Muscle of arm (tissue), 12 donors: ENCODE data around the gene CTSF. TPM values are rescaled to one million over a fixed set of nuclear protein-coding genes. Genes with fewer than 3 reads are reported as not detected.
"Not testable (repeated sequence)": the region's sequence is repeated elsewhere in the genome, so short reads cannot be mapped to it uniquely, and the experiment has no call there.

ENCODE experiments used
- DNase-seq: peaks from one replicate; pipeline ENCODE4 v3.0.0-alpha.2; 2013
- polyA plus RNA-seq, 12 donors: library from polyadenylated mRNA; unstranded; fragments of 120-200 nt; gene quantifications; one replicate each; pipeline ENCODE4 v1.2.1, GENCODE V29; 2013; ENCODE audit not compliant: insufficient read length in 12 of 12

CTSF gene
- polyA plus RNA-seq, 12 donors, result 23.6 to 41.0 (median 29.6) TPM; not detected in 1

GRCh38 chr11:66541892-66542291, 26.5 kb downstream of the CTSF start:
- no peak for DNase-seq

GRCh38 chr11:66540598-66540997, 27.8 kb downstream of the CTSF start:
- DNase-seq, result not testable (repeated sequence)

- no peak for DNase-seq
These were observed 28.6 kb downstream of the CTSF start for GRCh38 chr11:66539870-66540213.

DNA sequence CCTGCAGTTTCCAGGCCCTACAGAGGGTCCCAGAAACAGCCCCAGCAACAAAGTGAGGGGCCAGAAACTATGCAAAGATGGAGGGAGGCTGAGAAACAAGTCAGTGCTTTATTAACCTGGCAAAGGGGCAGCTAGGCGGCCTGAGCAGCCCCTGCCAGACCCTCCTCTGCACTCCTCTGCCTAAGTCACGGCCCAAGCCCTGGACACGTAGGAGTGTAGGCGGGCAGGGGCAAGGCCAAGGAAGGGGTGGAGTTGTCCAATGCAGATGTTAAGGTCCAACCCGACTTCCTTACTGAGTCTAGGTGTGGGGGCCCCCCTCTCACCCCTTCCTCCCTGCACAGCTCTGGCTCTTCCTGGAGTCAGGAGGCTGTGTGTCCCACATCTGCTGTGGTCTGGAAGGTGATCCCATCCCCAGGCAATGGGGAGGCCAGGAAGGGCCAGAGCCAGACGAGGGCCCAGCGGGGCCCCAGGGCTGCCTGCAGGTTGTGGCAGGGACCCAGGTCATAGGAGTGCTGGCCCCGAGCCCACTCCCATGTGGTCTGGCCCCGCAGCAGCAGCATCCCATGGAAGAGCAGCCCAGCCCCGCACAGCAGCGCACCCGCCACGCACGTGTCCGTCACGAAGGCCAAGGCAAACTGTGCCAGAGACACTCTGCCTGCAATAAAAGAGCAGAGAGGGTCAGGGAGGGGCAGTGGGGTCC, 29.1 kb downstream of the CTSF start:
- DNase-seq, result no peak

- DNase-seq, result no peak
These were observed 35.6 kb downstream of the CTSF start for GRCh38 chr11:66532784-66533183.

GRCh38 chr11:66531841-66532240, 36.6 kb downstream of the CTSF start:
- DNase-seq, result no peak

GRCh38 chr11:66530927-66531709, 37.3 kb downstream of the CTSF start:
- no peak for DNase-seq

GRCh38 chr11:66529655-66530054, 38.8 kb downstream of the CTSF start:
- no peak for DNase-seq

- DNase-seq, result no peak
These were observed 39.3 kb downstream of the CTSF start for GRCh38 chr11:66529069-66529468.

DNA sequence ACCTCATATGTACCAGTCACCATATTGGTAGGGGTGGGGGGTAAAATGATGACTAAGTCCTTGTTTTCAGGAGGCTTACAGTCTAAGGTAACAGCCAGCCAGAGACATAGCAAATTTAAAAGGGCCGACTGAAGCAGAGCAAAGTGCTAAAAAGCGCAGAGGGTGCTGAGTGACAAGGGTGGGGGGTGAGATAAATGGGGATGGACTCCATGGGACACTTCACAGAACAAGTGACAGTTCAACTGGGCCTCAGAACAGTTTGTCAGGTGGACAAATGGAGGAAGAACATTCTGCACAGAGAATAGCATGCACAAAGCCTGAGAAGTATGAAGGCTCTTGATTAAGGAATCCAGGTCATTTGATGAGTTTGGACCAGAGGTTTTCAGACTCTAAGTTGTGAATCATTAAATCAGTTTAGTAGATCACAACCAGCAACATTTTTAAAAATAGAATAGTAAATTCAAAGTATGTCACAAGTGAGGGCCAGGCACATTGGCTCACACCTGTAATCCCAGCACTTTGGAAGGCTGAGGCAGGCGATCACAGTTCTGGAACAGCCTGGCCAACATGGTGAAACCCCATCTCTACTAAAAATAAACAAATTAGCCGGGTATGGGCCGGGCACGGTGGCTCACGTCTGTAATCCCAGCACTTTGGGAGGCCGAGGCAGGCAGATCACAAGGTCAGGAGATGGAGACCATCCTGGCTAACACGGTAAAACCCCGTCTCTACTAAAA, 43.9 kb downstream of the CTSF start:
- no peak for DNase-seq

GRCh38 chr11:66523611-66524010, 44.8 kb downstream of the CTSF start:
- DNase-seq, result no peak

Other genes starting within 250 kb of the CTSF start
- gene RIN1, start 232.2 kb downstream of the CTSF start, polyA plus RNA-seq, result 10 to 100 TPM in 1 of 12 donors, 1 to 10 TPM in 9, not detected in 2; 4.1 to 11.7 (median 5.9) TPM
- 10 to 100 TPM in 11 of 12 donors, not detected in 1; 14.7 to 28.4 (median 19.2) TPM for gene BRMS1, start 223.5 kb downstream of the CTSF start, polyA plus RNA-seq
- gene B4GAT1, start 221.0 kb downstream of the CTSF start, polyA plus RNA-seq, result 10 to 100 TPM in 11 of 12 donors, not detected in 1; 16.0 to 25.2 (median 20.3) TPM
- gene SLC29A2, start 196.8 kb downstream of the CTSF start, polyA plus RNA-seq, result 10 to 100 TPM in 11 of 12 donors, not detected in 1; 13.7 to 38.4 (median 25.3) TPM
- under 1 TPM in 8 of 12 donors, not detected in 4; 0.07 to 0.58 (median 0.22) TPM for gene NPAS4, start 147.6 kb downstream of the CTSF start, polyA plus RNA-seq
- 10 to 100 TPM in 11 of 12 donors, not detected in 1; 42.2 to 62.4 (median 46.3) TPM for gene MRPL11, start 129.8 kb downstream of the CTSF start, polyA plus RNA-seq
- 1 to 10 TPM in 11 of 12 donors, not detected in 1; 4.2 to 10.0 (median 5.2) TPM for gene PELI3, start 101.7 kb downstream of the CTSF start, polyA plus RNA-seq
- 10 to 100 TPM in 11 of 12 donors, not detected in 1; 15.5 to 45.8 (median 21.7) TPM for gene DPP3, start 88.2 kb downstream of the CTSF start, polyA plus RNA-seq
- gene BBS1, start 58.0 kb downstream of the CTSF start, polyA plus RNA-seq, result 10 to 100 TPM in 11 of 12 donors, not detected in 1; 15.8 to 34.2 (median 20.8) TPM
- gene ZDHHC24, start 22.6 kb downstream of the CTSF start, polyA plus RNA-seq, result 1 to 10 TPM in 11 of 12 donors, not detected in 1; 2.9 to 8.1 (median 4.9) TPM
- 100 to 1,000 TPM in 5 of 12 donors, 10 to 100 TPM in 6, not detected in 1; 26.5 to 263 (median 61.4) TPM for gene ACTN3, start 21.7 kb downstream of the CTSF start, polyA plus RNA-seq
- under 1 TPM in 9 of 12 donors, not detected in 3; 0.08 to 0.27 (median 0.12) TPM for gene CCDC87, start 24.5 kb upstream of the CTSF start, polyA plus RNA-seq
- gene CCS, start 24.6 kb upstream of the CTSF start, polyA plus RNA-seq, result 10 to 100 TPM in 11 of 12 donors, not detected in 1; 23.2 to 49.3 (median 29.5) TPM
- 10 to 100 TPM in 11 of 12 donors, not detected in 1; 32.3 to 55.3 (median 37.4) TPM for gene RBM14, start 48.0 kb upstream of the CTSF start, polyA plus RNA-seq
- gene RBM4, start 70.1 kb upstream of the CTSF start, polyA plus RNA-seq, result 100 to 1,000 TPM in 11 of 12 donors, not detected in 1; 107 to 161 (median 147) TPM
- 10 to 100 TPM in 11 of 12 donors, not detected in 1; 29.2 to 54.5 (median 34.5) TPM for gene RBM4B, start 109.3 kb upstream of the CTSF start, polyA plus RNA-seq
- gene SPTBN2, start 160.6 kb upstream of the CTSF start, polyA plus RNA-seq, result 10 to 100 TPM in 10 of 12 donors, 1 to 10 TPM in 1, not detected in 1; 8.5 to 33.9 (median 14.9) TPM